ENCODE measurements around the gene IFFO2. TPM values are rescaled to one million over a fixed set of nuclear protein-coding genes. Genes with fewer than 3 reads are reported as not detected.

IFFO2 gene
- total RNA-seq, 1 donor from 2014 or later, result 34.6 TPM

DNA sequence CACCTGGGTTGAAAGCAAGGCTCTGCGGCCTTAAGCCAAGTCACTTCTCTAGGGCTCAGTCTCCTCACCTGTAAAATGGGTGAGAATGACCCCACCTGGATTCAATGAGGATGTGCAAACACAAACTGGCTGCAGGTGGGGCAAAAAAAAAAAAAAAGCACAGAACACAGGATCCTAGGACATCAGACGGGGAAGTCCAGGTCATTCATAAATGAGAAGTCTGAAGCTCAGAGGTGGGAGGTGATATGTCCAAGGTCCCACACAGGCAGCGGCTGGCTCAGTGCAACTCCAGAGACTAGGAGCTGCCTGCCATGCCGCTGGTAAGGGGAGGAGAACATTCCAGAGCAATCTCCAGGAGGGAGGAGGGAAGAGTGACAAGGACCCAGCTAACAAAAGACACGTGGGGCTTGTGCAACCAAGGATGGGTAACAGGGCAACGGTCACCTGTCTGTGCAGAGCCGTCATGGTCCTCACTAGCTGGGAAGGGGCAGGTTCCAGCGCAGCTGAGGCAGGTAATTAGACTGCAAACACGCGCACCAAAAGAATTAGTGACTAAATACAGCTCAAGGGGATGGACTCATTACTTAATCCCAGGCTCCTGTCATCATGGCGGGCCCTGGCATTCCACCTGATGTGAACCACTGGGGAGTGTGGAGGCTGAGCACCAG, 19.5 kb downstream of the IFFO2 start:
- Histone ChIP-seq H3K36me3 (no peaks in the 10 kb centered on the region), H3K27ac (no peak overlapping the region), H3K27me3 (no peaks in the 10 kb centered on the region), H3K4me3 (no peak overlapping the region), H3K4me1 (peaks cover 56% of the 10 kb centered on the region), H3K9me3 (no peaks in the 10 kb centered on the region)
- TF ChIP-seq CTCF (IDR thresholded peaks at IDR 0.05) (no peak), POLR2AphosphoS5 (IDR thresholded peaks at IDR 0.05; ENCODE audit: insufficient read depth in 1 of 2, low read depth in 1 of 2) (no peak), POLR2A (IDR thresholded peaks at IDR 0.05) (no peak)
- intact Hi-C loops (cut with DNase I), result no loop called here
- no peak for DNase-seq (ENCODE audit: extremely low spot score in 2 of 2)

GRCh38 chr1:18936471-18936813, 20.0 kb downstream of the IFFO2 start:
- Histone ChIP-seq H3K9me3 (no peaks in the 10 kb centered on the region), H3K4me3 (no peak overlapping the region), H3K27me3 (no peaks in the 10 kb centered on the region), H3K36me3 (no peaks in the 10 kb centered on the region), H3K27ac (no peak overlapping the region), H3K4me1 (peaks cover 51% of the 10 kb centered on the region)
- DNase-seq (ENCODE audit: extremely low spot score in 2 of 2), result no peak
- intact Hi-C loops (cut with DNase I), result no loop called here
- no peak for TF ChIP-seq POLR2A (IDR thresholded peaks at IDR 0.05)
- TF ChIP-seq POLR2AphosphoS5 (IDR thresholded peaks at IDR 0.05; ENCODE audit: insufficient read depth in 1 of 2, low read depth in 1 of 2), result no peak
- TF ChIP-seq CTCF (IDR thresholded peaks at IDR 0.05), result no peak

DNA sequence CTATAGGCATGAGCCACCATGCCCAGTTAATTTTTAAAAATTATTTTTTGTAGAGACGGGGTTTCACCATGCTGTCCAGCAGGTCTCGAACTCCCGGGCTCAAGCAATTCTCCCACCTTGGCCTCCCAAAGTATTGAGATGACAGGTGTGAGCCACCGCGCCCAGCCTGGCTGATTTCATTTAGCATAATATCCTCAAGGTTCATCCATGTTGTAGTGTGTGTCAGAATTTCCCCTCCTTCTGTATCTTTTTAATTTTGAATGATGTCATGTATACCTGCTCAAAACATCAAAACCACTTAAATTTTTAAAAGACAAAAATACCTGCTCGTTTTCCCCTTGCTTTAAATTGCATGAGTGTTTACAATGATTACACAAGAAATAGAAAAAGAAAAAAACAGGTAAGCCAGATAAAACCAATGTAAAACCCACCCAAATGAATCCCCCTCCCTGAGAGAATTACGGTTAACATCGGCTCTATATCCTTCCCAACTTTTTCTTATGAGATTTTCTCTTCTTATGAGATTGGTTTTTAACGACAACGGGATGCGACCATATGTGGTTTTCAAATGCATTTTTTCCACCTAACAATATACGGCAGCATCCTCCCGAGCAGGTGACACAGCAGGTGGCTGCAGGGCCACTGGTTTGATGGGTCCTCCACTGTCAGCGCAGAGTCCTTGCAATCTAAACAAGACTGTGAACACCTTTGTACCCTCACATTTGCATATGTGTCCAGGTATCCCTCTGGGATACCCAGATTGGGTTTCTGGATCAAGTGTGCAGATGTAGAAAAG, 22.1 kb downstream of the IFFO2 start:
- no peak for TF ChIP-seq POLR2A (IDR thresholded peaks at IDR 0.05)
- no peak for TF ChIP-seq CTCF (IDR thresholded peaks at IDR 0.05)
- TF ChIP-seq POLR2AphosphoS5 (IDR thresholded peaks at IDR 0.05; ENCODE audit: insufficient read depth in 1 of 2, low read depth in 1 of 2), result no peak
- Histone ChIP-seq H3K27ac (no peak overlapping the region), H3K27me3 (no peaks in the 10 kb centered on the region), H3K36me3 (no peaks in the 10 kb centered on the region), H3K4me3 (no peak overlapping the region), H3K4me1 (peaks cover 50% of the 10 kb centered on the region), H3K9me3 (no peaks in the 10 kb centered on the region)
- no peak for DNase-seq (ENCODE audit: extremely low spot score in 2 of 2)
- intact Hi-C loops (cut with DNase I), result no loop called here

DNA sequence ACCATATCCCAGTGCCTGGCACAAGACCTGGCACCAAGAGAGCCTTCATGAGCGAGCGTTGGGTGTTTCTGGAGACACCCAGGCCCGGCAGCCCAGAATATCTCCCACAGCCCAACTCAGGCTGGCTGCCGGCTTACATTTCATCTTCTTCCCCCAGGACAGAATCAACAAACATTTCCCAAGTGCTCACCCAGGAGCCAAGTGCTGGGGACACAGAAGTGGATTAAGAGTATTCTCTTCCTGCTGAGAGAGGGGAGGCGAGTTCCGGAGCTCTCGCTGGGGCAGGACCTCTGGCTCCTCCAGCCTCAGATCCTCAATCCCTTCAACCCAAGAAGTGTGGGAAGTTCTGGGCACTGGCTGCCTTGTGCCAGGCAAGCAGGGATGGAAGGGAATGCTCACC, 23.6 kb downstream of the IFFO2 start:
- intact Hi-C loops (cut with DNase I), result no loop called here
- Histone ChIP-seq H3K4me3 (no peak overlapping the region), H3K36me3 (no peaks in the 10 kb centered on the region), H3K27ac (no peak overlapping the region), H3K9me3 (no peaks in the 10 kb centered on the region), H3K27me3 (no peaks in the 10 kb centered on the region), H3K4me1 (peaks cover 50% of the 10 kb centered on the region)
- no peak for DNase-seq (ENCODE audit: extremely low spot score in 2 of 2)
- TF ChIP-seq POLR2AphosphoS5 (IDR thresholded peaks at IDR 0.05; ENCODE audit: insufficient read depth in 1 of 2, low read depth in 1 of 2), result no peak
- TF ChIP-seq POLR2A (IDR thresholded peaks at IDR 0.05), result no peak
- no peak for TF ChIP-seq CTCF (IDR thresholded peaks at IDR 0.05)

- Histone ChIP-seq H3K4me3 (no peak overlapping the region), H3K27me3 (no peaks in the 10 kb centered on the region), H3K9me3 (no peaks in the 10 kb centered on the region), H3K4me1 (peaks cover 53% of the 10 kb centered on the region), H3K36me3 (no peaks in the 10 kb centered on the region), H3K27ac (no peak overlapping the region)
- no peak for DNase-seq (ENCODE audit: extremely low spot score in 2 of 2)
- intact Hi-C loops (cut with DNase I), result no loop called here
- TF ChIP-seq POLR2AphosphoS5 (IDR thresholded peaks at IDR 0.05; ENCODE audit: insufficient read depth in 1 of 2, low read depth in 1 of 2) (no peak), CTCF (IDR thresholded peaks at IDR 0.05) (no peak), POLR2A (IDR thresholded peaks at IDR 0.05) (no peak)
Measured at GRCh38 chr1:18932387-18932786, 24.1 kb downstream of the IFFO2 start.
